ENCODE measurements around the gene NTF4.

Gene NTF4

GRCh38 chr19:49094505-49095482, 30.2 kb upstream of the NTF4 start:
- Histone ChIP-seq H3K9ac (ENCODE audit: low read length) (no peak overlapping the region), H3K9me3 (ENCODE audit: low read length) (no peaks in the 10 kb centered on the region), H3K27ac (ENCODE audit: low read depth, low read length, poor library complexity, severe bottlenecking) (no peak overlapping the region), H3K36me3 (ENCODE audit: insufficient read depth, low read length) (peaks cover 97% of the 10 kb centered on the region), H3K27me3 (ENCODE audit: insufficient read depth, low read length) (no peaks in the 10 kb centered on the region), H3K79me2 (ENCODE audit: insufficient read depth, low read length) (peaks cover 5% of the 10 kb centered on the region; the same call in 1 of the 2 replicates), H3K4me1 (ENCODE audit: insufficient read depth, low read length, severe bottlenecking) (no peaks in the 10 kb centered on the region), H3K4me3 (ENCODE audit: low read depth, low read length, poor library complexity, severe bottlenecking) (no peak overlapping the region), H3F3A (ENCODE audit: insufficient read depth, low read length) (peaks cover 3% of the 10 kb centered on the region), H3K4me2 (ENCODE audit: low read length) (no peak overlapping the region), H3K9me2 (ENCODE audit: low read depth, low read length) (no peaks in the 10 kb centered on the region), H2AFZ (ENCODE audit: low read length) (no peak overlapping the region), H4K20me1 (ENCODE audit: insufficient read depth, low read length) (0 out of 2 replicates have a peak, but pooled peaks cover 2% of the 10 kb centered on the region)
- TF ChIP-seq CTCF (IDR thresholded peaks at IDR 0.05; ENCODE audit: low read length) (no peak), EZH2 (IDR thresholded peaks at IDR 0.05; ENCODE audit: borderline replicate concordance, low read length) (no peak)

- H3K4me3 ChIP-seq (ENCODE audit: low read depth, low read length, poor library complexity, severe bottlenecking): no peak overlapping the region
- no peak overlapping the region for H3K27ac ChIP-seq (ENCODE audit: low read depth, low read length, poor library complexity, severe bottlenecking)
- H3K4me2 ChIP-seq (ENCODE audit: low read length): no peak overlapping the region
- peaks cover 92% of the 10 kb centered on the region for H3K36me3 ChIP-seq (ENCODE audit: insufficient read depth, low read length)
- TF ChIP-seq EZH2 (IDR thresholded peaks at IDR 0.05; ENCODE audit: borderline replicate concordance, low read length) (no peak), CTCF (IDR thresholded peaks at IDR 0.05; ENCODE audit: low read length) (no peak)
- H3K79me2 ChIP-seq (ENCODE audit: insufficient read depth, low read length): peaks cover 17% of the 10 kb centered on the region
- H3K27me3 ChIP-seq (ENCODE audit: insufficient read depth, low read length): no peaks in the 10 kb centered on the region
- no peak overlapping the region for H3K9ac ChIP-seq (ENCODE audit: low read length)
- 0 out of 2 replicates have a peak, but pooled peaks cover 4% of the 10 kb centered on the region for H4K20me1 ChIP-seq (ENCODE audit: insufficient read depth, low read length)
- peaks cover 2% of the 10 kb centered on the region for H3K4me1 ChIP-seq (ENCODE audit: insufficient read depth, low read length, severe bottlenecking)
- H2AFZ ChIP-seq (ENCODE audit: low read length): no peak overlapping the region
- peaks cover 3% of the 10 kb centered on the region for H3F3A ChIP-seq (ENCODE audit: insufficient read depth, low read length)
- no peaks in the 10 kb centered on the region for H3K9me2 ChIP-seq (ENCODE audit: low read depth, low read length)
- no peaks in the 10 kb centered on the region for H3K9me3 ChIP-seq (ENCODE audit: low read length)
These were observed 28.1 kb upstream of the NTF4 start for GRCh38 chr19:49092686-49093085.

- H3F3A ChIP-seq (ENCODE audit: insufficient read depth, low read length): no peaks in the 10 kb centered on the region
- H3K27ac ChIP-seq (ENCODE audit: low read depth, low read length, poor library complexity, severe bottlenecking): no peak overlapping the region
- TF ChIP-seq CTCF (IDR thresholded peaks at IDR 0.05; ENCODE audit: low read length): no peak
- no peak for TF ChIP-seq EZH2 (IDR thresholded peaks at IDR 0.05; ENCODE audit: borderline replicate concordance, low read length)
These were observed 26.9 kb upstream of the NTF4 start for GRCh38 chr19:49091391-49092038.

More at GRCh38 chr19:49091391-49092038, 26.9 kb upstream of the NTF4 start:
- Histone ChIP-seq H3K4me2 (ENCODE audit: low read length) (no peak overlapping the region), H3K4me1 (ENCODE audit: insufficient read depth, low read length, severe bottlenecking) (peaks cover 14% of the 10 kb centered on the region), H3K79me2 (ENCODE audit: insufficient read depth, low read length) (peaks cover 29% of the 10 kb centered on the region), H3K9me2 (ENCODE audit: low read depth, low read length) (no peaks in the 10 kb centered on the region), H3K4me3 (ENCODE audit: low read depth, low read length, poor library complexity, severe bottlenecking) (no peak overlapping the region), H4K20me1 (ENCODE audit: insufficient read depth, low read length) (0 out of 2 replicates have a peak, but pooled peaks cover 4% of the 10 kb centered on the region), H3K9ac (ENCODE audit: low read length) (no peak overlapping the region), H2AFZ (ENCODE audit: low read length) (no peak overlapping the region), H3K9me3 (ENCODE audit: low read length) (no peaks in the 10 kb centered on the region), H3K27me3 (ENCODE audit: insufficient read depth, low read length) (no peaks in the 10 kb centered on the region), H3K36me3 (ENCODE audit: insufficient read depth, low read length) (peaks cover 92% of the 10 kb centered on the region)
